C4-2B (cell line): ENCODE measurements around the gene AFF3.

Experiments used
- H3K27ac ChIP-seq: fragments of 450-650 bp; 2 replicates; pipeline ENCODE4 v1.5.1; 2017
- ZFX ChIP-seq: fragments of 450-650 bp; IDR thresholded peaks from 2 replicates; pipeline ENCODE4 v1.6.1; 2017
- TF ChIP-seq, protein P1 (sequence below): fragments of 450-650 bp; conservative IDR thresholded peaks from 2 replicates; pipeline ENCODE4 v1.5.1; 2017; ENCODE audit warnings: mild to moderate bottlenecking

The AFF3 gene

DNA sequence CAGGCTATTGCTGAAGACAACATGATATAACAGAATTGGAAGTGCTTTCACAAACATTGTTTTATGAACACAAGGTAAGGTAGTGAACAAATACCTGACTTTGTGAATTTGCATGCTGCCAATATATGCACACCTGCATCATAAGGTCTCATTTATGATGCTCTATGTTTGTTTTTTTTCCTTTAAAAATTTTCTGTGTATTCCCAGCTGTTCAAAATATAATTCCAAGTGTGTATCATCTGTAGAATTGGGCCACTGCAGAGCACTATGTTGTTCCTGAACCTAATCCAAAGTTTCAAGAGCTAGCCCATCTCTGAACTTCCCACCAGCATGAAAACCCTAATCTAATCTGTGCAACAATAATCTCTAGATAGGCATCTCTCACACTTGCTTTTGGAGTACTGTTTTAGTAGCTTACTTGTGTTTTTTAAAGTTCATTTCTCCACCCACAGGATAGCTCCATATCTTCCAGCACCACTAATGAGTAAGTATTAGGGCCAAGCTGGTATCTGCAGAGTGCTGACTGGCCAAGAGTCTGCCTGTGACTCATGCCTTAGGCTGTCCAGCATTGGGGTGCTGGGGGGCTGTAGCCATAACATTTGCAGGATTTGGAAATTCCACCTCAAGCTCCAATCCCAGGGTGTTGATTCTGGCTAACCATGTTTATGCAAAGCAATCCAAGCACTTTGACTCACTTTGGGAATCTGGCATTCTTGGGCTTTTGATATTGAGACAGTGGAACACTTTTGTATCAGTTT lies 444.4 kb downstream of the AFF3 start:
- TF ChIP-seq, protein P1, sequence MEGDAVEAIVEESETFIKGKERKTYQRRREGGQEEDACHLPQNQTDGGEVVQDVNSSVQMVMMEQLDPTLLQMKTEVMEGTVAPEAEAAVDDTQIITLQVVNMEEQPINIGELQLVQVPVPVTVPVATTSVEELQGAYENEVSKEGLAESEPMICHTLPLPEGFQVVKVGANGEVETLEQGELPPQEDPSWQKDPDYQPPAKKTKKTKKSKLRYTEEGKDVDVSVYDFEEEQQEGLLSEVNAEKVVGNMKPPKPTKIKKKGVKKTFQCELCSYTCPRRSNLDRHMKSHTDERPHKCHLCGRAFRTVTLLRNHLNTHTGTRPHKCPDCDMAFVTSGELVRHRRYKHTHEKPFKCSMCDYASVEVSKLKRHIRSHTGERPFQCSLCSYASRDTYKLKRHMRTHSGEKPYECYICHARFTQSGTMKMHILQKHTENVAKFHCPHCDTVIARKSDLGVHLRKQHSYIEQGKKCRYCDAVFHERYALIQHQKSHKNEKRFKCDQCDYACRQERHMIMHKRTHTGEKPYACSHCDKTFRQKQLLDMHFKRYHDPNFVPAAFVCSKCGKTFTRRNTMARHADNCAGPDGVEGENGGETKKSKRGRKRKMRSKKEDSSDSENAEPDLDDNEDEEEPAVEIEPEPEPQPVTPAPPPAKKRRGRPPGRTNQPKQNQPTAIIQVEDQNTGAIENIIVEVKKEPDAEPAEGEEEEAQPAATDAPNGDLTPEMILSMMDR: no peak
- no peak for TF ChIP-seq ZFX

DNA sequence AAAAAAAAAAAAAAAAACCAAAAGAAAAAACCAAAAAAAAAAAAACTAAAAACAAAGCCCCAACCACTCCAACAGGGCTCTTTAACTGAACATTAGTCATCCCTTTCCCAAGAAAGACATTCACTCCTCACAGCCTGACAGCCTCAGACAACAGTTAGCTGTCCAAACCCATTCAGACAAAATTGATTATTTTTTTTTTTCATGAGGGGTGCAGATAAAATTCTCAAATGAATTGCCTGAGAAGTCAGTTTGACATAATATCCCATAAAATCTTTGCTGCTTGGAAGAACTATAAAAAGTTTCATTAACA lies 446.5 kb downstream of the AFF3 start:
- H3K27ac ChIP-seq: no peak overlapping the region
- TF ChIP-seq, protein P1: no peak
- no peak for TF ChIP-seq ZFX

More for the DNA sequence above, 444.4 kb downstream of the AFF3 start:
- H3K27ac ChIP-seq: peak overlapping the region; percentile 51; the same call in 1 of the 2 replicates

DNA sequence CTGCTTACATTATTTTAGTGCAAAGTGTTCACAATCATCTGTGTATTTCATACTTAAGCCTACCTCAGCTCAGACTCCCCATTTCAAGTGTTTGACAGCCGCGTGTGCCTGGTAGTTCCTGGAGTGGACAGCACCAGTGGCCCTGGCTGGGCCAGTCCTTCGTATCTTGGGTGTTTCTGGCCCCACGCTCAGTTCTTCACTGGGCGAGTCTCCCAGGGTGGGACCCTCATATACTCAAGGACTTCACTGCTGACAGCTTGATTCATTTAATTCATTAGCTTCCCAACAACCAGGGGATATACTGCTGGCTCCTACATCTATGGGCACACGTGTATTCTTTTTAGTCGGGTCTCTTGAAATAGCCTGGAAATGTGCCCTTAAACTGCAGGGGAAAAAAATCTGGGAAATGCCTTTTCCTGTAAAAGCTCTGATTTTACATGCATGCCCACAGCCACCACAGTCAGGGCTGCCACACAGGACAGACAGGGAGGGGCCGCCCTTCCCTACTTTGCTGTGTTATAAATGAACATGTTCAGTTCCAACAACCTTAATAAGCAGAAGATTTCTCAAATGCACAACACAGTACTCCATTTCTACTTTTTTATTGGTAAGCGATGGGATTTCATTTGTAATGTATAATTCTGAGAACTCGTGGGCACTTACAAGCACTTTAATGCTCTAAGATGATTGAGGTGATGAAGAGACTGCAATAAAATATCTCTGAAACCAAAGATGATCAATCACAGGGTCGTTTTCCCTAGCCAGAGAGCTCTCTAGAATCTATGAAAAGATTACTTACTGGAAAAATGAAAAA lies 447.1 kb downstream of the AFF3 start:
- H3K27ac ChIP-seq: no peak overlapping the region
- no peak for TF ChIP-seq ZFX
- TF ChIP-seq, protein P1: no peak

DNA sequence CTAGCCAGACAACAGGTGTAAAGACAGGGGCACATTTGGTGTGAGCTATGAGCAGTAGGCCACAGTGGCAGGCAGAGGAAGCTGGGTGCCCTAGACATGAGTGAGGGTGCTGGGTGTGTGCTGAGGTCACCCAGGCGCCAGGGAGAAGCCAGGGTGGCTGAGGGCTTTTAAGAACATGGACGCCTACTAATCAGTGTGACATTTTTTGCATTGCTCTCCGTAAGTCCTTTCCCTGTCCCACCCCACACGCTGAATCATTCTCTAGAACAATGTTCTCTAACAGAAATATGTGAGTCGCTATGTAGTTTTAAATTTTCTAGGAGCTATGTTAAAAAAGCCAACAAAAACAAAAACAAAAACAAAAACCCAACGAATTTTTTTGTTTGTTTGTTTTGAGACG lies 448.1 kb downstream of the AFF3 start:
- H3K27ac ChIP-seq: no peak overlapping the region
- TF ChIP-seq, protein P1: no peak

DNA sequence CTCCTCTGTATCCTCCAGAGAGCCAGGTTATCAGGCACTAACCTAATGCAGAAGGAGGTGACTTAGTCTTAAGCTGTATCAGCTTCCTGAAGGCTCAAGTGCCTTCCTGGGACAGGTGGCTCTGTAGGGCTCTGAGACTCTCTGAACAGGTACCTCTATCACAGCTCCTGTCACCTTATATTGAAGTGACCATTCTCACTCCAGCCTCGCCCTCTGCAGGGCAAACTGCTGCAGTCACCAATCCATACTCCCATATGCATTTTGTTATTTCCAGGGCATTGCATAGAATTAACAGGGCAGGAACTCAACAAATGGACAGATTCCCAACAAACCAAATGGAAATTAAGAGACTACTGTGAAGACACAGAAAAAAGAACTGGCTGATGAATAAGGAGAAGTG lies 449.6 kb downstream of the AFF3 start:
- no peak overlapping the region for H3K27ac ChIP-seq
- no peak for TF ChIP-seq ZFX
- TF ChIP-seq, protein P1: peak; percentile 19

DNA sequence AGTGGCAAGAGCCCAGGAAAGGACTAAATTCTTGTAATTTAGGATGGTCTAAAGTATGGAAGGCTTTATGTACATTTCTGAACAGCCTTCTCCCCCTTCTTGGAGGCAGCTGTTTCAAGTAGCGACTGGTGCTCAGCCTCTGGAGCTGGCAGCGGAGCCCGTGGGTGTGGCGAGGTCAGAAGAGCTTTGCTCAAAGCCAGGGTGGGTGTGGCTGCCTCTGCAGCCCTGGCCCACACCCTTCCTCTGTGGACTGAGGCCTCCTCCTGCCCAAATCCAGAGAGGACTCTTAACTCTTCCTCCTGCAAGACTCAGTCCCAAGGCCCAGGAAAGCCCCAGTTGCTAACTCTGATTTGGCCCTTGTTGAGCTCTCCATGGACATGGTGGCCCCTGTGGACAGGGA lies 450.5 kb downstream of the AFF3 start:
- TF ChIP-seq, protein P1: no peak
- no peak for TF ChIP-seq ZFX
- H3K27ac ChIP-seq: no peak overlapping the region

DNA sequence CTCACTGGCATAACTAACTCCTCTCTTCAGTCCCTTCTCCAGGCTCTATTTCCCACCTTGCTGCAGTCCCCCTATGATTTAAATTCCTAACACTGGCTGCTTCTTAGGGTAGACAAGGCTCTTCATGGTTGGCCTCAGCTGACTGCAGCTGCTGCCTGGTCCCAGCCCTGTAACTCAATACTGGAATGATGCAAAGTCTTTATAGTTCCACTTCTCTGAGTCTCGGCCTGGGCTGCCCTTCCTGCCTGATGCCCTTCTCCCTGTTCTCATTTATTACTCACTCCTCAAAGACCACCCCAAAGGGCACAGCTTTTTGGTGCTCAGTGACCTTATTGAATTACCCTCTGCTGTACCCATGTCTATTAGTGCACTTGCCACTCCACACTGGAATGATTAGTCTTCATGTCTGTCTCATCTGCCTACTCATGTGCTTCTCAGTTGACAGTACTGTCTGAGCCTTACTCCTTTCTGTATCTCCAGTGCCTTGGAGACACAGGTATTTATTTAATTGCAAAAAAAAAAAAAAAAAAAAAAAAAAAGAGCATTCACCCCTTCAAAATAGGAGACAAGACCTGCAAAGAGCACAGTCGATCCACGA lies 453.1 kb downstream of the AFF3 start:
- TF ChIP-seq ZFX: no peak
- TF ChIP-seq, protein P1: no peak
- no peak overlapping the region for H3K27ac ChIP-seq
